NT2/D1 (cell line): ENCODE data around the gene POPDC2.

Experiments
- SUZ12 ChIP-seq: IDR thresholded peaks from 2 replicates; pipeline ENCODE4 v1.6.1; 2011; ENCODE audit not compliant: insufficient read length, insufficient read depth; ENCODE audit errors: extremely low read depth
- YY1 ChIP-seq: IDR thresholded peaks from 2 replicates; pipeline ENCODE4 v1.6.1; 2011; ENCODE audit not compliant: insufficient read length, insufficient read depth
- ZNF274 ChIP-seq: IDR thresholded peaks from 2 replicates; pipeline ENCODE4 v1.6.1; 2011; ENCODE audit warnings: mild to moderate bottlenecking, low read depth, low read length

GRCh38 chr3:119644481-119644880, 15.9 kb downstream of the POPDC2 start:
- TF ChIP-seq SUZ12 (no peak), ZNF274 (no peak), YY1 (no peak)
